ENCODE measurements around the gene ZKSCAN2.

ZKSCAN2 gene

DNA sequence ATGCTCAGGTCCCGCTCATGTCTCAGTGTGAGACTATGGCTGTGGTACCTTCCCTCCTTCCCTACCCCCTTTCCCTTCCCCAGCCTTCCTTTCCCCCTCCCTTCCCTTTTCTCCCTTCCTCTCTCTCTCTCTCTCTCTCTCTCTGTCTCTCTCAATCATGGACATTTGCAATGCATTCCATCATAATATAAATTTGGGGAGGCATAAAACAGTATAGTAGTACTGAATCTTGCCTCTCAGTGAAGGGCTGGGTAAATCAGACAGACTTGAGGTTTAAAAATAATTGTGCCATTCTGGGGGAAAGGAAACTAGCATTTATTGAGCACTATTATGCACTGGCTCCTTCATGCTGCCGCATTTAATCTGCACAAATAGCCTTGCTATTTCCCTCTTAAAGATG is 4.3 kb downstream of the ZKSCAN2 start:
- H3K36me3 ChIP-seq (replicated peaks) = peaks cover 19% of the 10 kb centered on the region
- H3K4me3 ChIP-seq (ENCODE audit: low read depth, low read length) = no peak overlapping the region
- in situ Hi-C loops (cut with HindIII; ENCODE audit: low pct_ligation_motif_present, low sequenced_read_pairs) = no loop called here
- DNase-seq = no peak
- no peaks in the 10 kb centered on the region for H3K27me3 ChIP-seq (replicated peaks)
- no peak overlapping the region for H3K27ac ChIP-seq
- TF ChIP-seq CTCF (IDR thresholded peaks at IDR 0.05; ENCODE audit: low read depth, low read length, missing control alignments) = no peak

DNA sequence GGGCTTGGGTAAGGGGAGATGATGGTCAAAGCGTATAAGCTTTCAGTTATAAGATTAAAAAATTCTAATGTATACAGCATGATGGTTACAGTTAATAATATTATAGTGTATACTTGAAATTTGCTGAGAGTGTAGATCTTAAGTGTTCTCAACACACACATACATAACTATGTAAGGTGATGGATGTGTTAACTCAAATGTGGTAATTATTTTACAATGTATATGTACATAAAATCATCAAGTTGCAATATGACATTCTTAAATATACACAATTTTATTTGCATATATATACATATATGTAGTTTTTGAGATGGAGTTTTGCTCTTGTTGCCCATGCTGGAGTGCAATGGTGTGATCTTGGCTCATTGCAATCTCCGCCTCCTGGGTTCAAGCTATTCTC is 7.2 kb downstream of the ZKSCAN2 start:
- Histone ChIP-seq H3K4me3 (ENCODE audit: low read depth, low read length) (no peak overlapping the region), H3K27ac (no peak overlapping the region), H3K27me3 (replicated peaks) (no peaks in the 10 kb centered on the region), H3K36me3 (replicated peaks) (peaks cover 28% of the 10 kb centered on the region)
- in situ Hi-C loops (cut with HindIII; ENCODE audit: low pct_ligation_motif_present, low sequenced_read_pairs) = no loop called here
- TF ChIP-seq CTCF (IDR thresholded peaks at IDR 0.05; ENCODE audit: low read depth, low read length, missing control alignments) = no peak
- no peak for DNase-seq

- no peak overlapping the region for H3K4me3 ChIP-seq (ENCODE audit: low read depth, low read length)
- H3K27ac ChIP-seq = no peak overlapping the region
- no peaks in the 10 kb centered on the region for H3K27me3 ChIP-seq (replicated peaks)
- in situ Hi-C loops (cut with HindIII; ENCODE audit: low pct_ligation_motif_present, low sequenced_read_pairs) = no loop called here
- no peak for TF ChIP-seq CTCF (IDR thresholded peaks at IDR 0.05; ENCODE audit: low read depth, low read length, missing control alignments)
- no peaks in the 10 kb centered on the region for H3K36me3 ChIP-seq (replicated peaks)
- DNase-seq = no peak
Measured at GRCh38 chr16:25235991-25236390, 21.7 kb downstream of the ZKSCAN2 start.

DNA sequence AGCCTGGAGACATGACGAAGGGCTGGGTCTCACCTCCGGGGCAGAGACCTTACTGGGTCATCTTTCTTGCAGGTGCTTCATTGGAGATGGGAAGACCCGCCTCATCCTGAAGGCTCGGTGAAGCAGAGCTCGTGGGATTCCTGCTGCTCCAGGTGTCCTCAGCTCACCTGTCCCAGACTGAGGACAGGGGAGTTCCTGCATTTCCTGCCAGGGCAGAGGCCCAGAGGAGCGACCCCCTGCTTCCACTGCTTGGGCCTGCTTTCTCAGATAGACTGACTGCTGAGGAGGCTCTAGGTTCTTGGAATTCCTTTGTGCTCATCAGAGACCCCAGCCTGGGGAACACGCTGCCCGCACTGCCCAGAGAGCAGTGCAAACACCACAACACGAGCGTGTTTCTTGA is 29.3 kb downstream of the ZKSCAN2 start:
- in situ Hi-C loops (cut with HindIII; ENCODE audit: low pct_ligation_motif_present, low sequenced_read_pairs) = no loop called here
- no peak for DNase-seq
- H3K27me3 ChIP-seq (replicated peaks) = no peaks in the 10 kb centered on the region
- H3K4me3 ChIP-seq (ENCODE audit: low read depth, low read length) = no peak overlapping the region
- TF ChIP-seq CTCF (IDR thresholded peaks at IDR 0.05; ENCODE audit: low read depth, low read length, missing control alignments) = no peak
- H3K27ac ChIP-seq = no peak overlapping the region
- H3K36me3 ChIP-seq (replicated peaks) = no peaks in the 10 kb centered on the region

DNA sequence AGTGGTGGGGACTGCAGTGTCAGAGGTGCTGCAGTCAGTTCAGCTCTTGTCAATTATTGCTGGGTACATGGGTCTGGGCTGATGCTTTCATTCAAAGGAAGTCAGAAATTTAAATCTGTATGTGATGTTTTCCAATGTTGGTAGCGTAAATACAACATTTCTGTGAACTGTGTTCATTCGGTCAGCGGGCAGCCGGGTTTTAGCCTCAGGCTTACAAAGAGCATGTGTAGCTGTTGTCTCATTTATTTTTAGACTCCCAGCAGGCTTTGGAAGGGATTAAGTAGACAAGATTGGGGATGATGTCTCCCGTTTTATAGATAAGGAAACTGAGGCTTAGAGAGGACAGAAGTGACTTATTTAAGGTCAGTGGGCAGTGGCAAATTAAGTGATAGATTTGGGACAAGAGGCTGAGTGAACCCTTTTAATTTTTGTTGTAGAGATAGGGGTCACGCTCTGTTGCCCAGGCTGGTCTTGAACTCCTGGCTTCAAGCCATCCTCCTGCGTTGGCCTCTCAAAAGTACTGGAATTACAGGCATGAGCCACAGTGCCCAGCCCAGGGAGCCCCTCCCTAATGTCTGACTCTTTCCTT is 32.8 kb downstream of the ZKSCAN2 start:
- no peak overlapping the region for H3K27ac ChIP-seq
- TF ChIP-seq CTCF (IDR thresholded peaks at IDR 0.05; ENCODE audit: low read depth, low read length, missing control alignments) = no peak
- H3K36me3 ChIP-seq (replicated peaks) = no peaks in the 10 kb centered on the region
- no peaks in the 10 kb centered on the region for H3K27me3 ChIP-seq (replicated peaks)
- in situ Hi-C loops (cut with HindIII; ENCODE audit: low pct_ligation_motif_present, low sequenced_read_pairs) = no loop called here
- H3K4me3 ChIP-seq (ENCODE audit: low read depth, low read length) = no peak overlapping the region
- no peak for DNase-seq

DNA sequence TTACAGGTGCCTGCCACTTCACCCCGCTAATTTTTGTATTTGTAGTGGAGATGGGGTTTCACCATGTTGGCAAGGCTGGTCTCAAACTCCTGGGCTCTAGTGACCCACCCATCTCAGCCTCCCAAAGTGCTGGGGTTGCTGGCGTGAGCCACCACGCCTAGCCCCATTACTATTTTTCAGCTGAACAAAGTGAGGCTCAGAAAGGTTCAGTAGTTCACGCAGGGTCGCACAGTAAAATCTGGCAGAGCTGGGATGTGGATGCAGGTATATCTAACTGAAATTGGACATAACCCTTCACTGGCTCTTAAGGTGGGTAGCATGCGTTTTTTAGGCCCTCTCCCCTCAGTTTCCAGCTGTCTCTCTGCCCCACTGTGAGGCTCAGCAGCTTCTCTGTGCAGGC is 33.7 kb downstream of the ZKSCAN2 start:
- no peaks in the 10 kb centered on the region for H3K27me3 ChIP-seq (replicated peaks)
- no peak for DNase-seq
- H3K36me3 ChIP-seq (replicated peaks) = no peaks in the 10 kb centered on the region
- TF ChIP-seq CTCF (IDR thresholded peaks at IDR 0.05; ENCODE audit: low read depth, low read length, missing control alignments) = no peak
- H3K4me3 ChIP-seq (ENCODE audit: low read depth, low read length) = no peak overlapping the region
- in situ Hi-C loops (cut with HindIII; ENCODE audit: low pct_ligation_motif_present, low sequenced_read_pairs) = no loop called here
- H3K27ac ChIP-seq = no peak overlapping the region

Measured in brain microvascular endothelial cell (primary cell).